Esophagus squamous epithelium (tissue), 5 donors: ENCODE data around the gene MIPOL1. TPM values are rescaled to one million over a fixed set of nuclear protein-coding genes. Genes with fewer than 3 reads are reported as not detected.
"Not testable (repeated sequence)": the region's sequence is repeated elsewhere in the genome, so short reads cannot be mapped to it uniquely, and the experiment has no call there.

ENCODE experiments used
- DNase-seq: peaks from one replicate; lab custom pipeline; 2025; lab: John Stamatoyannopoulos, UW
- H3K27ac ChIP-seq, 4 donors: fragments of 200-600 bp; sonication (generic); one replicate each; pipeline ENCODE4 v1.5.1; 2016 to 2019; ENCODE audit warnings: mild to moderate bottlenecking in 1 of 4
- H3K27me3 ChIP-seq, 4 donors: fragments of 200-600 bp; sonication (generic); 1 replicate in 3 of 4; 2 replicates in 1 of 4; pipeline versions ENCODE4 v1.5.1 to v1.6.0; 2017 to 2021; ENCODE audit warnings: antibody characterized with exemption in 1 of 4
- H3K36me3 ChIP-seq, 3 donors: fragments of 200-600 bp; sonication (generic); one replicate each; pipeline ENCODE4 v1.5.1; 2016 to 2019
- H3K4me1 ChIP-seq, 3 donors: fragments of 200-600 bp; sonication (generic); one replicate each; pipeline ENCODE4 v1.5.1; 2017 to 2019
- H3K4me3 ChIP-seq, 4 donors: fragments of 200-600 bp; sonication (generic); 1 replicate in 3 of 4; 2 replicates in 1 of 4; pipeline ENCODE4 v1.5.1; 2016 to 2019; ENCODE audit warnings: mild to moderate bottlenecking in 2 of 4, moderate library complexity in 1 of 4
- H3K9me3 ChIP-seq, 3 donors: fragments of 200-600 bp; sonication (generic); one replicate each; pipeline ENCODE4 v1.5.1; 2016 to 2019
- CTCF ChIP-seq, 6 experiments: fragments of 450-650 bp in 4 of 6; fragments of 200-600 bp in 2 of 6; sonication (generic) in 2 of 6; IDR thresholded peaks; one replicate each; pipeline ENCODE4 v1.5.1; 2016 to 2019; ENCODE audit warnings: antibody characterized with exemption in 6 of 6, mild to moderate bottlenecking in 4 of 6, moderate library complexity in 4 of 6
- POLR2A ChIP-seq, 4 donors: fragments of 450-650 bp; IDR thresholded peaks; one replicate each; pipeline ENCODE4 v1.6.1; 2017; ENCODE audit warnings: antibody characterized with exemption in 4 of 4, mild to moderate bottlenecking in 4 of 4, moderate library complexity in 3 of 4
- WGBS, 2 donors: methylation state at CpG; one replicate each; pipeline ENCODE4 v1.1.5; 2018; 5-methylcytosine and 5-hydroxymethylcytosine counted together
- intact Hi-C: fragments of 100-400 bp; cut with DNase I; formaldehyde crosslinking; loops from one replicate; pipeline ENCODE4 v1.15.0; 2022
- total RNA-seq, 4 donors: library from RNA; depleted of rRNA; stranded (reverse); fragments of >200 nt; gene quantifications; one replicate each; pipeline ENCODE4 v1.1.0, GENCODE V29; 2016
- donor health status: DM: yes; HTN: yes; CAD: no.

Gene MIPOL1
- total RNA-seq, result 10 to 100 TPM in 1 of 4 donors, 1 to 10 TPM in 3; 4.9 to 13.7 (median 7.1) TPM

GRCh38 chr14:37197421-37198272 lies at the start of gene MIPOL1:
MIPOL1 (plus strand) TSS chr14:37197937; CDS start chr14:37247889, 49,952 bp downstream.
- no peaks in the 10 kb centered on the region for H3K36me3 ChIP-seq
- H3K27me3 ChIP-seq, result no peaks in the 10 kb centered on the region
- intact Hi-C loops, result no loop called here
- peak within 1 kb of the TSS; percentile 61 to 83 (median 64) for H3K4me3 ChIP-seq
- peak within 1 kb of the TSS; percentile 86 to 92 (median 90) for H3K27ac ChIP-seq
- no peaks in the 10 kb centered on the region for H3K9me3 ChIP-seq
- peak in 2 of 6 experiments; percentile 23 to 35 for TF ChIP-seq CTCF (IDR thresholded peaks at IDR 0.05)
- TF ChIP-seq POLR2A (IDR thresholded peaks at IDR 0.05), result peak in 2 of 4 donors; percentile 29 to 33
- peaks cover 0 to 37% (median 0%) of the 10 kb centered on the region in 3 donors for H3K4me1 ChIP-seq
- DNase-seq, result no peak
- 2 to 9% methylated on average over 28 of the region's 70 CpGs for WGBS, 2 donors

- no peak overlapping the region for H3K27ac ChIP-seq
- no peaks in the 10 kb centered on the region for H3K27me3 ChIP-seq
- H3K36me3 ChIP-seq, result no peaks in the 10 kb centered on the region
- DNase-seq, result no peak
- no peaks in the 10 kb centered on the region for H3K9me3 ChIP-seq
- intact Hi-C loops, result loop anchor here (10.0 kb wide), 1 partner anchor 496 kb away; no protein-coding TSS in a partner anchor
- TF ChIP-seq CTCF (IDR thresholded peaks at IDR 0.05), result peak; percentile 29 to 79 (median 68)
- no peak for TF ChIP-seq POLR2A (IDR thresholded peaks at IDR 0.05)
- WGBS, 2 donors, result 2 to 3% methylated on average over 2 to 3 of the region's 3 CpGs
- H3K4me1 ChIP-seq, result peaks cover 0 to 7% (median 0%) of the 10 kb centered on the region in 3 donors
- H3K4me3 ChIP-seq, result no peak overlapping the region
These were observed 47.3 kb upstream of the MIPOL1 start for GRCh38 chr14:37150414-37150813.

- no peak overlapping the region for H3K4me3 ChIP-seq
- H3K27me3 ChIP-seq, result no peaks in the 10 kb centered on the region
- H3K27ac ChIP-seq, result no peak overlapping the region
- 40% methylated on average over 1 of the region's 1 CpG; no CpG with 5 or more reads in 1 of the 2 donors for WGBS, 2 donors
- TF ChIP-seq CTCF (IDR thresholded peaks at IDR 0.05), result no peak
- TF ChIP-seq POLR2A (IDR thresholded peaks at IDR 0.05), result no peak
- no peaks in the 10 kb centered on the region for H3K36me3 ChIP-seq
- no peak for DNase-seq
- intact Hi-C loops, result loop anchor here (10.0 kb wide), 1 partner anchor 498 kb away; no protein-coding TSS in a partner anchor
- no peaks in the 10 kb centered on the region for H3K9me3 ChIP-seq
- peaks cover 0 to 7% (median 0%) of the 10 kb centered on the region in 3 donors for H3K4me1 ChIP-seq
These were observed 44.7 kb upstream of the MIPOL1 start for GRCh38 chr14:37153005-37153404.

- Histone ChIP-seq H3K36me3 (no peaks in the 10 kb centered on the region), H3K27me3 (no peaks in the 10 kb centered on the region), H3K9me3 (no peaks in the 10 kb centered on the region), H3K4me3 (no peak overlapping the region), H3K4me1 (peaks cover 0 to 7% (median 0%) of the 10 kb centered on the region in 3 donors), H3K27ac (no peak overlapping the region)
- no peak for DNase-seq
- 75 to 89% methylated on average over 3 to 5 of the region's 5 CpGs for WGBS, 2 donors
- intact Hi-C loops, result loop anchor here (10.0 kb wide), 1 partner anchor 499 kb away; no protein-coding TSS in a partner anchor
- TF ChIP-seq POLR2A (IDR thresholded peaks at IDR 0.05) (no peak), CTCF (IDR thresholded peaks at IDR 0.05) (no peak)
These were observed 44.3 kb upstream of the MIPOL1 start for GRCh38 chr14:37153483-37153882.

- TF ChIP-seq CTCF (IDR thresholded peaks at IDR 0.05) (no peak), POLR2A (IDR thresholded peaks at IDR 0.05) (no peak)
- 79 to 88% methylated on average over 2 of the region's 2 CpGs for WGBS, 2 donors
- intact Hi-C loops, result loop anchor here (10.0 kb wide), 1 partner anchor 503 kb away; no protein-coding TSS in a partner anchor
- Histone ChIP-seq H3K27me3 (no peaks in the 10 kb centered on the region), H3K9me3 (no peaks in the 10 kb centered on the region), H3K27ac (no peak overlapping the region), H3K4me1 (no peaks in the 10 kb centered on the region), H3K36me3 (no peaks in the 10 kb centered on the region), H3K4me3 (no peak overlapping the region)
- DNase-seq, result no peak
These were observed 39.8 kb upstream of the MIPOL1 start for GRCh38 chr14:37157987-37158386.

- 80% methylated on average over 1 of the region's 2 CpGs; no CpG with 5 or more reads in 1 of the 2 donors for WGBS, 2 donors
- H3K36me3 ChIP-seq, intact Hi-C loops: not testable (repeated sequence)
These were observed 35.4 kb upstream of the MIPOL1 start for GRCh38 chr14:37162307-37162706.

More at GRCh38 chr14:37162307-37162706, 35.4 kb upstream of the MIPOL1 start:
- DNase-seq, H3K27ac ChIP-seq, H3K4me1 ChIP-seq, H3K9me3 ChIP-seq, H3K27me3 ChIP-seq, H3K4me3 ChIP-seq: not testable (repeated sequence)
